ENCODE data around the gene CYTL1.

Gene CYTL1

DNA sequence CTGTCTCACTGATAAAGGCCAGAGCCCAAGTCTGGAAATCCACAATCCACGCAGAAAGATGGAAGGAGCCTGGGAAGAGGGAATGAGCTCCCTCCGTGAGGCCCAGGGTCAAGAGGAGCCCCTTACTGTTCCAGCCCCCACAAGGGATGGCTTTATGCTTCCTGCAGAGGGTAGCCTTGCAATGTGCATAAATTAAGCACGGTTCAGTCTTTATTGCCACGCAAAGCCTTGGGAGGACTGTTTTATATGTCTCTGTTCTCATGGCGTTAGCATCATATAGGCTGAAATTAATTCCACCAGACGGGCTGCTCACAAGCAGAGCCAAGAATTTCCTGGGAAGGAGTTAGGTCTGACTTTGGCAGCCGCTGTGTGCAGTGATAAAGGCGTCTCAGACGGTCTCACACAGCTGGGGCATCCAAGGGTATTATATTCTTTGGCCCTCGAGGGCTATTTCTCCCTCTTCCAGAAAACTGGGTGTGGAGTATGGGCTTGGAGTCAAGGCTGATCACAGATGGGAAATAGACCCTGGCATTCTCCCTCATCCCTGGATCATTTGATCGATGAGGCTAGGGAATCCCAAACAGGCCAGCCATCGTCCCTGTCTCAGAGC lies 38.5 kb downstream of the CYTL1 start:
- TF ChIP-seq, protein P1, sequence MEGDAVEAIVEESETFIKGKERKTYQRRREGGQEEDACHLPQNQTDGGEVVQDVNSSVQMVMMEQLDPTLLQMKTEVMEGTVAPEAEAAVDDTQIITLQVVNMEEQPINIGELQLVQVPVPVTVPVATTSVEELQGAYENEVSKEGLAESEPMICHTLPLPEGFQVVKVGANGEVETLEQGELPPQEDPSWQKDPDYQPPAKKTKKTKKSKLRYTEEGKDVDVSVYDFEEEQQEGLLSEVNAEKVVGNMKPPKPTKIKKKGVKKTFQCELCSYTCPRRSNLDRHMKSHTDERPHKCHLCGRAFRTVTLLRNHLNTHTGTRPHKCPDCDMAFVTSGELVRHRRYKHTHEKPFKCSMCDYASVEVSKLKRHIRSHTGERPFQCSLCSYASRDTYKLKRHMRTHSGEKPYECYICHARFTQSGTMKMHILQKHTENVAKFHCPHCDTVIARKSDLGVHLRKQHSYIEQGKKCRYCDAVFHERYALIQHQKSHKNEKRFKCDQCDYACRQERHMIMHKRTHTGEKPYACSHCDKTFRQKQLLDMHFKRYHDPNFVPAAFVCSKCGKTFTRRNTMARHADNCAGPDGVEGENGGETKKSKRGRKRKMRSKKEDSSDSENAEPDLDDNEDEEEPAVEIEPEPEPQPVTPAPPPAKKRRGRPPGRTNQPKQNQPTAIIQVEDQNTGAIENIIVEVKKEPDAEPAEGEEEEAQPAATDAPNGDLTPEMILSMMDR (IDR thresholded peaks at IDR 0.05; ENCODE audit: control insufficient read depth, insufficient read depth, low read depth, low read length, missing control alignments), result no peak
- no peak for DNase-seq (ENCODE audit: low read depth)
- no peak overlapping the region for H3K4me3 ChIP-seq (ENCODE audit: control insufficient read depth, low read depth, low read length)

- TF ChIP-seq, protein P1 (IDR thresholded peaks at IDR 0.05; ENCODE audit: control insufficient read depth, insufficient read depth, low read depth, low read length, missing control alignments), result no peak
- no peak overlapping the region for H3K4me3 ChIP-seq (ENCODE audit: control insufficient read depth, low read depth, low read length)
- no peak for DNase-seq (ENCODE audit: low read depth)
Observed at GRCh38 chr4:4979971-4980370, 39.3 kb downstream of the CYTL1 start.

GRCh38 chr4:4974727-4975126 lies 44.5 kb downstream of the CYTL1 start:
- no peak for DNase-seq (ENCODE audit: low read depth)
- no peak overlapping the region for H3K4me3 ChIP-seq (ENCODE audit: control insufficient read depth, low read depth, low read length)
- TF ChIP-seq, protein P1 (IDR thresholded peaks at IDR 0.05; ENCODE audit: control insufficient read depth, insufficient read depth, low read depth, low read length, missing control alignments), result no peak

GRCh38 chr4:4971796-4972195 lies 47.5 kb downstream of the CYTL1 start:
- TF ChIP-seq, protein P1 (IDR thresholded peaks at IDR 0.05; ENCODE audit: control insufficient read depth, insufficient read depth, low read depth, low read length, missing control alignments), result no peak
- no peak for DNase-seq (ENCODE audit: low read depth)
- no peak overlapping the region for H3K4me3 ChIP-seq (ENCODE audit: control insufficient read depth, low read depth, low read length)

GRCh38 chr4:4969298-4969697 lies 50.0 kb downstream of the CYTL1 start:
- DNase-seq (ENCODE audit: low read depth), result no peak
- no peak overlapping the region for H3K4me3 ChIP-seq (ENCODE audit: control insufficient read depth, low read depth, low read length)
- TF ChIP-seq, protein P1 (IDR thresholded peaks at IDR 0.05; ENCODE audit: control insufficient read depth, insufficient read depth, low read depth, low read length, missing control alignments), result no peak

DNA sequence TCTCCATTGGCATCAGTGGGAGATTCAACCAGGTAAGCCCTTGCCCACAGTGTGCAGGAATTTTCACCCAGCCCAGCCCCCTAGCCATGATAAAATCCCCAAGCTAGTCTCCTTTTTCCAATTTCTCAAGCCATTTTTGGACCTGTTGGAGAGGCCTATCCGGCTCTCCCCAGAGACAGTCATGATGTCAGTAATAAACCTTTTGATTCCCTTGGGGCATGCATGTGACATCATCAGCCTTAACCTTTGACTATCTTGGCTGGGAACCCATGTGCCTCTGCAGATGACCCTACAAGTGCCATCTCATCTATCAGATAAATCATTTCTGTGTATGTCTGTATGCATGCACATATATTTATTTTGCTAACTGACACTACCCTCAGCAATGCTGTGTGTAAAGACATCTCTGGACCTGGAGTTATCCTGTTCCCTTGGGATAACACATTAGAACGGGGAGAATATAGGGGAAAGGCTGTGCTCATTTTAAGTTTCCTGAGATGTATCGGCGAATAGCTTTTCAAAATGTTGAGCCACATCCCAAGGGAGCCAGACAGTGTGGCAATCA lies 51.0 kb downstream of the CYTL1 start:
- no peak overlapping the region for H3K4me3 ChIP-seq (ENCODE audit: control insufficient read depth, low read depth, low read length)
- DNase-seq (ENCODE audit: low read depth), result no peak
- TF ChIP-seq, protein P1 (IDR thresholded peaks at IDR 0.05; ENCODE audit: control insufficient read depth, insufficient read depth, low read depth, low read length, missing control alignments), result no peak
